ENCODE measurements around the gene CCDC88B.
"Not testable (repeated sequence)": the region's sequence is repeated elsewhere in the genome, so short reads cannot be mapped to it uniquely, and the experiment has no call there.

CCDC88B gene

GRCh38 chr11:64321533-64321932 lies 18.5 kb upstream of the CCDC88B start:
- H3K27ac ChIP-seq, result no peak overlapping the region
- TF ChIP-seq CTCF (IDR thresholded peaks at IDR 0.05) (no peak), ZFX (IDR thresholded peaks at IDR 0.05; ENCODE audit: borderline replicate concordance) (no peak)

- TF ChIP-seq CTCF (IDR thresholded peaks at IDR 0.05) (no peak), ZFX (IDR thresholded peaks at IDR 0.05; ENCODE audit: borderline replicate concordance) (no peak)
- H3K27ac ChIP-seq, result no peak overlapping the region
Measured at GRCh38 chr11:64322925-64323260, 17.1 kb upstream of the CCDC88B start.

GRCh38 chr11:64323373-64323772 lies 16.6 kb upstream of the CCDC88B start:
- H3K27ac ChIP-seq, result no peak overlapping the region
- no peak for TF ChIP-seq CTCF (IDR thresholded peaks at IDR 0.05)
- no peak for TF ChIP-seq ZFX (IDR thresholded peaks at IDR 0.05; ENCODE audit: borderline replicate concordance)

GRCh38 chr11:64323984-64324383 lies 16.0 kb upstream of the CCDC88B start:
- not testable (repeated sequence) for H3K27ac ChIP-seq

- H3K27ac ChIP-seq, result no peak overlapping the region
- TF ChIP-seq CTCF (IDR thresholded peaks at IDR 0.05) (no peak), ZFX (IDR thresholded peaks at IDR 0.05; ENCODE audit: borderline replicate concordance) (no peak)
Measured at GRCh38 chr11:64324692-64325469, 15.1 kb upstream of the CCDC88B start.

- no peak for TF ChIP-seq ZFX (IDR thresholded peaks at IDR 0.05; ENCODE audit: borderline replicate concordance)
- no peak for TF ChIP-seq CTCF (IDR thresholded peaks at IDR 0.05)
- H3K27ac ChIP-seq, result no peak overlapping the region
Measured at GRCh38 chr11:64327375-64327774, 12.6 kb upstream of the CCDC88B start.

GRCh38 chr11:64327993-64328392 lies 12.0 kb upstream of the CCDC88B start:
- H3K27ac ChIP-seq, result no peak overlapping the region
- no peak for TF ChIP-seq CTCF (IDR thresholded peaks at IDR 0.05)
- TF ChIP-seq ZFX (IDR thresholded peaks at IDR 0.05; ENCODE audit: borderline replicate concordance), result no peak

- no peak overlapping the region for H3K27ac ChIP-seq
- no peak for TF ChIP-seq ZFX (IDR thresholded peaks at IDR 0.05; ENCODE audit: borderline replicate concordance)
- TF ChIP-seq CTCF (IDR thresholded peaks at IDR 0.05), result no peak
Measured at GRCh38 chr11:64330888-64331287, 9.1 kb upstream of the CCDC88B start.

All from 22Rv1 (cell line).